ENCODE results near the gene ZG16. TPM values are rescaled to one million over a fixed set of nuclear protein-coding genes. Genes with fewer than 3 reads are reported as not detected.
"Not testable (repeated sequence)": the region's sequence is repeated elsewhere in the genome, so short reads cannot be mapped to it uniquely, and the experiment has no call there.

ZG16 gene
- total RNA-seq, 1 experiment from 2014 or later = not detected

DNA sequence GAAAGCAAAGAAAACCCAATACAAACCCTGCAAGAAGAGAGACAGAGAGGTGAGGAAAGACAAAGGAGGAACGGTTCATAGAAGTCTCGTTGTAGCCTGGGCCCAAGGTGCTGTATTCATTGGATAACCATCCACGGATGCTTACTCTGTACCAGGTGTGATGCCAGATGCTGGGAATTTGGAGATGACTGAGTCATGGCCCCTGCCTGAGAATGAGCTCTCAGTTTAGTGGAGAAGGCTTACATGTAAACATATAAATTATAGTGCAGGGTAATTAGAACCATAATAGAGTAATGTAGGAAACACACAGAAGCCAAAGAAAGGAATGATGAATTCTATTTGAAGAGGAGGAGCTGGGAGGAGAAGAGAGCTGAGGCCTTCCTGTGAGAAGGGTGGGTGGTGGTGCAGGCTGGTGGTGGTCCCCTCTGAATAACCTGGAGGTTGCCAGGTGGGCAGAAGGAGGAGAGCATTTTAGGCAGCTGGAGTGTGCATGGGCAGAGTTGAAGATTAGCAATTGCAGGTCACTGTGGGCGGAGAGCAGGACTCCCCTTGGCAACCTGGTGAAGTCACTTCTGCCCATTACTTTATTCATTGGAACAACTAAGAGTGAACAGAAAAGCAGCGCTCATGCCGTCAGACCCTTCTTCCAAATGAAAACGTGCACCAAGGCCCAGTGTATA lies 7.7 kb upstream of the ZG16 start:
- no peak overlapping the region for H3K4me2 ChIP-seq (ENCODE audit: low read depth, low read length, poor library complexity, severe bottlenecking)
- DNase-seq = no peak

GRCh38 chr16:29772330-29772729 lies 5.7 kb upstream of the ZG16 start:
- H3K79me2 ChIP-seq (ENCODE audit: low read length); H2AFZ ChIP-seq (ENCODE audit: low read length); H4K20me1 ChIP-seq (ENCODE audit: insufficient read depth, low read depth, low read length); H3K4me3 ChIP-seq (ENCODE audit: low read length); H3K9me2 ChIP-seq (replicated peaks; ENCODE audit: insufficient read depth, low read length); H3K4me2 ChIP-seq (ENCODE audit: low read depth, low read length, poor library complexity, severe bottlenecking); H3K27me3 ChIP-seq (ENCODE audit: low read length); H3K9ac ChIP-seq (ENCODE audit: low read length); DNase-seq; H3K36me3 ChIP-seq (ENCODE audit: insufficient read depth, low read length); H3K9me3 ChIP-seq (ENCODE audit: low read length); H3K27ac ChIP-seq (ENCODE audit: low read length); H3K4me1 ChIP-seq (ENCODE audit: low read length): not testable (repeated sequence)

More for the DNA sequence above, 7.7 kb upstream of the ZG16 start:
- Histone ChIP-seq H3K79me2 (ENCODE audit: low read length) (no peaks in the 10 kb centered on the region), H3K4me1 (ENCODE audit: low read length) (peaks cover 2% of the 10 kb centered on the region; the same call in 1 of the 2 replicates), H4K20me1 (ENCODE audit: insufficient read depth, low read depth, low read length) (no peaks in the 10 kb centered on the region), H3K27me3 (ENCODE audit: low read length) (no peaks in the 10 kb centered on the region), H3K36me3 (ENCODE audit: insufficient read depth, low read length) (no peaks in the 10 kb centered on the region), H3K9ac (ENCODE audit: low read length) (no peak overlapping the region), H2AFZ (ENCODE audit: low read length) (no peak overlapping the region), H3K27ac (ENCODE audit: low read length) (no peak overlapping the region), H3K4me3 (ENCODE audit: low read length) (no peak overlapping the region), H3K9me3 (ENCODE audit: low read length) (no peaks in the 10 kb centered on the region), H3K9me2 (replicated peaks; ENCODE audit: insufficient read depth, low read length) (no peaks in the 10 kb centered on the region)

GRCh38 chr16:29774730-29775129 lies 3.3 kb upstream of the ZG16 start:
- Histone ChIP-seq H3K4me2 (ENCODE audit: low read depth, low read length, poor library complexity, severe bottlenecking) (no peak overlapping the region), H2AFZ (ENCODE audit: low read length) (no peak overlapping the region), H3K4me3 (ENCODE audit: low read length) (no peak overlapping the region), H3K27ac (ENCODE audit: low read length) (no peak overlapping the region), H3K9me3 (ENCODE audit: low read length) (no peaks in the 10 kb centered on the region), H4K20me1 (ENCODE audit: insufficient read depth, low read depth, low read length) (no peaks in the 10 kb centered on the region), H3K36me3 (ENCODE audit: insufficient read depth, low read length) (no peaks in the 10 kb centered on the region), H3K4me1 (ENCODE audit: low read length) (peaks cover 2% of the 10 kb centered on the region; the same call in 1 of the 2 replicates), H3K9me2 (replicated peaks; ENCODE audit: insufficient read depth, low read length) (no peaks in the 10 kb centered on the region), H3K79me2 (ENCODE audit: low read length) (no peaks in the 10 kb centered on the region), H3K9ac (ENCODE audit: low read length) (no peak overlapping the region), H3K27me3 (ENCODE audit: low read length) (no peaks in the 10 kb centered on the region)
- DNase-seq = no peak

GRCh38 chr16:29775742-29776408 lies 2.2 kb upstream of the ZG16 start:
- Histone ChIP-seq H3K9me3 (ENCODE audit: low read length) (no peaks in the 10 kb centered on the region), H2AFZ (ENCODE audit: low read length) (no peak overlapping the region), H4K20me1 (ENCODE audit: insufficient read depth, low read depth, low read length) (no peaks in the 10 kb centered on the region), H3K9me2 (replicated peaks; ENCODE audit: insufficient read depth, low read length) (no peaks in the 10 kb centered on the region), H3K4me3 (ENCODE audit: low read length) (no peak overlapping the region), H3K4me2 (ENCODE audit: low read depth, low read length, poor library complexity, severe bottlenecking) (no peak overlapping the region), H3K36me3 (ENCODE audit: insufficient read depth, low read length) (no peaks in the 10 kb centered on the region), H3K4me1 (ENCODE audit: low read length) (peaks cover 2% of the 10 kb centered on the region; the same call in 1 of the 2 replicates), H3K27ac (ENCODE audit: low read length) (no peak overlapping the region), H3K79me2 (ENCODE audit: low read length) (no peaks in the 10 kb centered on the region), H3K9ac (ENCODE audit: low read length) (no peak overlapping the region), H3K27me3 (ENCODE audit: low read length) (no peaks in the 10 kb centered on the region)
- no peak for DNase-seq

- H3K4me1 ChIP-seq (ENCODE audit: low read length) = no peaks in the 10 kb centered on the region
- no peak overlapping the region for H3K4me3 ChIP-seq (ENCODE audit: low read length)
- H3K4me2 ChIP-seq (ENCODE audit: low read depth, low read length, poor library complexity, severe bottlenecking) = no peak overlapping the region
- no peaks in the 10 kb centered on the region for H3K36me3 ChIP-seq (ENCODE audit: insufficient read depth, low read length)
- H2AFZ ChIP-seq (ENCODE audit: low read length) = no peak overlapping the region
- no peaks in the 10 kb centered on the region for H3K79me2 ChIP-seq (ENCODE audit: low read length)
- H4K20me1 ChIP-seq (ENCODE audit: insufficient read depth, low read depth, low read length) = no peaks in the 10 kb centered on the region
- no peak overlapping the region for H3K9ac ChIP-seq (ENCODE audit: low read length)
- no peak overlapping the region for H3K27ac ChIP-seq (ENCODE audit: low read length)
- no peak for DNase-seq
- H3K27me3 ChIP-seq (ENCODE audit: low read length) = no peaks in the 10 kb centered on the region
- no peaks in the 10 kb centered on the region for H3K9me3 ChIP-seq (ENCODE audit: low read length)
- H3K9me2 ChIP-seq (replicated peaks; ENCODE audit: insufficient read depth, low read length) = no peaks in the 10 kb centered on the region
Observed at GRCh38 chr16:29779474-29779873, 1.4 kb downstream of the ZG16 start.

GRCh38 chr16:29783094-29783953 lies 5.3 kb downstream of the ZG16 start:
- not testable (repeated sequence) for H3K9me2 ChIP-seq (replicated peaks; ENCODE audit: insufficient read depth, low read length); H3K36me3 ChIP-seq (ENCODE audit: insufficient read depth, low read length); H3K9me3 ChIP-seq (ENCODE audit: low read length); H3K27me3 ChIP-seq (ENCODE audit: low read length); H3K4me2 ChIP-seq (ENCODE audit: low read depth, low read length, poor library complexity, severe bottlenecking); H2AFZ ChIP-seq (ENCODE audit: low read length); H3K4me1 ChIP-seq (ENCODE audit: low read length); H3K4me3 ChIP-seq (ENCODE audit: low read length); H4K20me1 ChIP-seq (ENCODE audit: insufficient read depth, low read depth, low read length); H3K9ac ChIP-seq (ENCODE audit: low read length); H3K27ac ChIP-seq (ENCODE audit: low read length); DNase-seq; H3K79me2 ChIP-seq (ENCODE audit: low read length)

DNA sequence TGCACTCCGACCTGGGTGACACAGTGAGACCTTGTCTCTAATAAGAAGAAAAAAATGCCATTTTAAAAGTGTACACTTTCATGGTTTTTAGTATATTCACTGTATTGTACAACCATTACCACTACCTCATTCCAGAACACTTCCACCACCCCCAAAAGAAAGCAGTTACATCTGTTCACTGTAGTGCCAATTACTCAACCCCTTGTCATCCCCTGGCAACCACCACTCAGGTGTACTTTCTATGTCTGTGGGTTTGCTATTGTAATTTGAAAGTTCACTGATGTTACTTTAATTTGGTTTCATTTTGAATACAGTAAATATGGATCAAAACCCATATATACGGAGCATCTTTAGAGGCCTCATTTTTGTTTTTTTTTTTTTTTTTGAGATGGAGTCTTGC lies 6.1 kb downstream of the ZG16 start:
- Histone ChIP-seq H3K9me3 (ENCODE audit: low read length) (no peaks in the 10 kb centered on the region), H3K27me3 (ENCODE audit: low read length) (no peaks in the 10 kb centered on the region), H2AFZ (ENCODE audit: low read length) (no peak overlapping the region), H3K9ac (ENCODE audit: low read length) (no peak overlapping the region), H3K36me3 (ENCODE audit: insufficient read depth, low read length) (no peaks in the 10 kb centered on the region), H4K20me1 (ENCODE audit: insufficient read depth, low read depth, low read length) (no peaks in the 10 kb centered on the region), H3K27ac (ENCODE audit: low read length) (no peak overlapping the region), H3K4me1 (ENCODE audit: low read length) (no peaks in the 10 kb centered on the region), H3K79me2 (ENCODE audit: low read length) (no peaks in the 10 kb centered on the region), H3K9me2 (replicated peaks; ENCODE audit: insufficient read depth, low read length) (no peaks in the 10 kb centered on the region), H3K4me2 (ENCODE audit: low read depth, low read length, poor library complexity, severe bottlenecking) (no peak overlapping the region), H3K4me3 (ENCODE audit: low read length) (no peak overlapping the region)
- no peak for DNase-seq

DNA sequence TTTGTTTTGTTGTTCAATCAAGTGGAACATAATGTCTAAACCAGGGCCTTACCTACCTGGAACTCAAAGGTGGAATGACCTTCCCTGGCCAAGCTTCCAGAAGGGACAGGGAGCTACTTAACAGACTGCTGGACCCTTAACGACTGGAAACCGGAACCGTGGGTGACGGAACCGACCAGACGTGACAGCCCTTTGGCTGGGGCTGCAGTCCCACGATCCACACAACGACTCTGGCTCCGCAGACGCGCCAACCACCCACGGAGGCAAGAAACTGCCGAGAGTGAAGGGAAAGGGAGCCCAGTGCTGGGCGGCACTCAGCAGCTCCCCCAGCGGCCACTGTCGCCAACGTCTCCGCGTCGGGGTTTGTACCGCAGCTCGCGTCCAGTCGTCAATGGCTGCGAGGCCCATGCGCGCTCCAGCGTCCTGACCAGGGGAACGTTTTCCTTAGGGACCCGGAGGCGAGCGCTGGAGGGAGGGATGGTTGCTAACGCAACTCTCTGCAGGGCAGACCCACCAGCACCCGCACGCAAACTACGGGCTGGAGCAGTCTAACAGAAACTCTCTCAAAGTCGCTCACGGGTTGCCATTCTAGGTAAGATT lies 6.9 kb downstream of the ZG16 start:
- Histone ChIP-seq H3K79me2 (ENCODE audit: low read length) (no peaks in the 10 kb centered on the region), H3K9me2 (replicated peaks; ENCODE audit: insufficient read depth, low read length) (no peaks in the 10 kb centered on the region), H3K4me2 (ENCODE audit: low read depth, low read length, poor library complexity, severe bottlenecking) (no peak overlapping the region), H3K27ac (ENCODE audit: low read length) (no peak overlapping the region), H3K9ac (ENCODE audit: low read length) (no peak overlapping the region), H3K9me3 (ENCODE audit: low read length) (no peaks in the 10 kb centered on the region), H3K27me3 (ENCODE audit: low read length) (no peaks in the 10 kb centered on the region), H3K36me3 (ENCODE audit: insufficient read depth, low read length) (no peaks in the 10 kb centered on the region), H2AFZ (ENCODE audit: low read length) (no peak overlapping the region), H3K4me3 (ENCODE audit: low read length) (no peak overlapping the region), H3K4me1 (ENCODE audit: low read length) (peaks cover 6% of the 10 kb centered on the region), H4K20me1 (ENCODE audit: insufficient read depth, low read depth, low read length) (no peaks in the 10 kb centered on the region)
- no peak for DNase-seq
